Ovary (tissue), 3 donors: ENCODE data around the gene SRPK1.

Experiments
- CTCF ChIP-seq, 3 donors: fragments of 450-650 bp in 2 of 3; fragments of 200-600 bp in 1 of 3; IDR thresholded peaks; one replicate each; pipeline versions ENCODE4 v1.5.1 to v1.8.0; 2016 to 2022; ENCODE audit warnings: antibody characterized with exemption in 3 of 3, mild to moderate bottlenecking in 1 of 3
- POLR2A ChIP-seq: fragments of 450-650 bp; IDR thresholded peaks from one replicate; pipeline ENCODE4 v1.6.1; 2017; ENCODE audit warnings: antibody characterized with exemption, mild to moderate bottlenecking, moderate library complexity
- donor health status: DM: no; HTN: no; CAD: no.

- TF ChIP-seq POLR2A (no peak), CTCF (IDR thresholded peaks at IDR 0.05) (no peak)
Observed at GRCh38 chr6:35859367-35859766, 61.5 kb downstream of the SRPK1 start.
